ENCODE results near the gene FRYL.

DNA sequence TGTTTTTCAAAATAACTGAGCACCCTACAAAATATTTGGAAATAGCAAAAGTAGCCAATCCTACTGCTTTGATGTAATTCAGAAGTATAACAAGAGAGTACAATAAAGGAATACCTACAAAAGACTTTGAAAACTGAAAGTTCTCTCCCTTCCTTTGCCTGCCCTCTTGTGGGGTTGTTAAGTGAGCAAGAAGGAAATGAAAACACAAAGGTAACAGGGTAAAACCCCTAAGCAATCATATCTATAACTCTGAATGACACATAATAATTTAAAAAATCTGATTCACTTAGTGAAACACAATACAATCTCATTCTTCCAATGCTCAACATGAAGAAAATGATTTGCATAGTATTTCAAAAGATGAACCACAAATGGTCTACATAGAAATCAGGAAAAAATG is 98.2 kb downstream of the FRYL start:
- TF ChIP-seq GATA2 (IDR thresholded peaks at IDR 0.05; ENCODE audit: low read depth, low read length) = no peak
- no peak for TF ChIP-seq GATA3 (IDR thresholded peaks at IDR 0.05; ENCODE audit: low read depth, low read length)
